A549 (cell line): ENCODE results near the gene C16orf54.

Source experiments
- CTCF ChIP-seq: fragments of >200 bp; sonication (Bioruptor Twin); formaldehyde crosslinking; IDR thresholded peaks from 3 replicates; pipeline ENCODE4 v1.5.1; 2016
- ELK1 ChIP-seq: fragments of 150-350 bp; IDR thresholded peaks from 2 replicates; pipeline ENCODE4 v1.6.1; 2014; ENCODE audit warnings: low read depth, mild to moderate bottlenecking, low read length
- ESRRA ChIP-seq: fragments of 150-350 bp; IDR thresholded peaks from 2 replicates; pipeline ENCODE4 v1.6.1; 2014; ENCODE audit warnings: mild to moderate bottlenecking, low read length, borderline replicate concordance
- PBX3 ChIP-seq: IDR thresholded peaks from 2 replicates; pipeline ENCODE4 v1.6.1; 2012
- POLR2A ChIP-seq: IDR thresholded peaks from 2 replicates; pipeline ENCODE4 v1.6.1; 2012; ENCODE audit warnings: mild to moderate bottlenecking, low read length
- TFCP2L1 ChIP-seq: fragments of 250-450 bp; sonication (Bioruptor Pico); IDR thresholded peaks from 2 replicates; pipeline ENCODE4 v1.5.0; 2021; ENCODE audit warnings: mild to moderate bottlenecking

GRCh38 chr16:29761882-29762281 is 16.1 kb upstream of the C16orf54 start:
- no peak for TF ChIP-seq POLR2A
- no peak for TF ChIP-seq CTCF
- TF ChIP-seq ELK1, result no peak
- TF ChIP-seq ESRRA, result no peak
- no peak for TF ChIP-seq TFCP2L1 (CRISPR knock-in tag)
- no peak for TF ChIP-seq PBX3
